Right cardiac atrium (tissue), 5 donors: Measurements from ENCODE around the gene ABCD2. TPM values are rescaled to one million over a fixed set of nuclear protein-coding genes. Genes with fewer than 3 reads are reported as not detected.
"Not testable (repeated sequence)": the region's sequence is repeated elsewhere in the genome, so short reads cannot be mapped to it uniquely, and the experiment has no call there.

Experiments
- ATAC-seq, 2 donors: fragments of 200-7000 bp; cut with Tn5 transposase; one replicate each; pipeline versions ENCODE4 v1.8.0 to v1.9.1; 2020; ENCODE audit warnings: moderate library complexity in 2 of 2, mild to moderate bottlenecking in 1 of 2
- DNase-seq, 3 donors: peaks; one replicate each; pipeline ENCODE4 v3.0.0-alpha.2; 2020
- H3K27ac ChIP-seq: one replicate; pipeline ENCODE4 v1.5.1; 2013; ENCODE audit warnings: mild to moderate bottlenecking, low read length, control low read depth, moderate library complexity
- H3K27me3 ChIP-seq: one replicate; pipeline ENCODE4 v1.6.1; 2013; ENCODE audit not compliant: control insufficient read depth, insufficient read depth
- H3K4me1 ChIP-seq: one replicate; pipeline ENCODE4 v1.6.1; 2013; ENCODE audit warnings: low read length; ENCODE audit not compliant: control insufficient read depth, insufficient read depth
- H3K4me3 ChIP-seq: one replicate; pipeline ENCODE4 v1.5.1; 2013; ENCODE audit warnings: low read length, control low read depth
- H3K9me3 ChIP-seq: one replicate; pipeline ENCODE4 v1.6.1; 2013; ENCODE audit warnings: low read length; ENCODE audit not compliant: control insufficient read depth
- WGBS: extraction: QIAGEN DNeasy Blood & Tissue Kit; methylation state at CpG from one replicate; pipeline ENCODE4 v1.1.7; 2013; 5-methylcytosine and 5-hydroxymethylcytosine counted together
- intact Hi-C, 4 donors: fragments of 100-400 bp; cut with DNase I; formaldehyde crosslinking; loops; one replicate each; pipeline versions ENCODE4 v1.11.0 to v1.14.0; 2022 to 2023
- polyA plus RNA-seq: library from polyadenylated mRNA; stranded (reverse); fragments of 200-250 nt; gene quantifications from one replicate; pipeline ENCODE4 v1.2.3, GENCODE V29; 2013
- total RNA-seq, 4 donors: library from RNA; stranded (reverse); fragmentation: NEBNext Ultra II Directional; extraction: Animal tissue kit (Norgen Biotek cat#: 25700); gene quantifications; one replicate each; pipeline ENCODE4 v1.2.1, GENCODE V29; 2021
- donor health status: healthy with polysubstance abuse.
- donor health status: DM: no; HTN: yes; CAD: no.
- donor health status: DM: no; HTN: no; CAD: no.
- donor health status: DM: no; HTN: yes; CAD: no; lungs with severe emphysema.
- donor health status: DM: yes; HTN: yes; CAD: no.

The ABCD2 gene
- total and polyA plus RNA-seq, 5 donors = 4.3 to 16.2 (median 13.9) TPM

DNA sequence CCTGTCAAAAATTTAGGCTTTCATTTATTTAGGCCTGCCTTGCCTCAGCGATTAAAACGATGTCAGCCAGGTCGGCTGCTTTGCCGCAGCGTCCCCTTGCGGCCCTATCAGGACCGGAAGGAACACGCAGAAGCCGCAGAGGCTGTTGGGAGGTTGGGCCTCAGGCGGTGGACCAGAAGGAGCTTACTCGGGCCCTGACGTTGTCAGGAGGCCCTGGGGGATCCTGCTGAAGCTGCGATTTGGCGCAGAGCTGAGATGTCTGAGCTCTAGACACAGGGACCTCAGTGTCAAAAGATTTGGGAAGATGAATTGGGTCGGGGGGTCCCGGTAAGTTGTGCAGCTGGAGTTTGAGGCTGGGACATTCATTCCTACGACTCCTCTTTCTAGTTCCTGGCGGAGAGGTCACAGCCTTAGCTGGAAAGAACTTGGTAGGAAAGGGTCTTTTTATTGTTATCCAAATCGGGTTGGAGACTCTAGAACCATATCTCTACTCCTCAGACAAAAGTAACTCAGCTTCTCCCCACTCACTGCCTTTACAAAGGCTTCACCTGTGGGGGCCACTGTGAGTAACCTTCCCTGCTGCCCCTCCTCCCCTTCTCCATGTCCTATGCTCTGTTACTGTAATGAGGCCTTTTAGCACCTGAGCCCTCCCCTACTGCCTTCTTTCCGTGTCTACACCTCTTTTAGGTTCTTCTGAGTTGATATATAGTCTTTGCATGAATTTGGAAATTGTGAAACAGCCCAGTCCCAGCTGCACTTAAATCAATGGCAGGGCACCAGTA is 6.6 kb upstream of the ABCD2 start:
- DNase-seq (peak in 1 of 3 donors; percentile 36), ATAC-seq (no peak)
- H3K27me3 ChIP-seq = no peaks in the 10 kb centered on the region
- H3K27ac ChIP-seq = no peak overlapping the region
- H3K4me1 ChIP-seq = no peaks in the 10 kb centered on the region
- 84% methylated on average over 20 of the region's 20 CpGs for WGBS
- H3K4me3 ChIP-seq = no peak overlapping the region
- intact Hi-C loops = no loop called here
- no peaks in the 10 kb centered on the region for H3K9me3 ChIP-seq

DNA sequence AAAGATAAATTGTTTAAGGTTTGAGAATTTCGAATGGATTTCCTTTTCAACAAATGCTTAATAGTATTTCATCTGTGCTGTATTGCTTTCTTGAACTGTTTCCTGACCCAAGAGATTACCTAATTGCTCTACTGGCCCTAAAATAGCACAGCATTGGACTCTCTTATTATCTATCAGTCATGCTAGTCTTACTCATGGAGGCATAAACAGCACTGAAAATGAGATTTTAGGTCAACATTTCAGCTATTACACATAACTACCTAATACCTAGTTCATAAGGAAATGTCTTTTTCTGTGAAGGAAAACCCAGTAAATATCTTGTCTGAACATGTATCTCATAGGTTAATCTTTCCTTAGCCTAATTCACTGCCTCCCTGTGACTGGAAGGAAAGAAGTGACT is 4.3 kb upstream of the ABCD2 start:
- Histone ChIP-seq H3K9me3 (no peaks in the 10 kb centered on the region), H3K27me3 (no peaks in the 10 kb centered on the region), H3K4me1 (no peaks in the 10 kb centered on the region), H3K27ac (no peak overlapping the region), H3K4me3 (no peak overlapping the region)
- WGBS = 58% methylated on average over 1 of the region's 1 CpG
- ATAC-seq = no peak
- intact Hi-C loops = no loop called here
- no peak for DNase-seq

DNA sequence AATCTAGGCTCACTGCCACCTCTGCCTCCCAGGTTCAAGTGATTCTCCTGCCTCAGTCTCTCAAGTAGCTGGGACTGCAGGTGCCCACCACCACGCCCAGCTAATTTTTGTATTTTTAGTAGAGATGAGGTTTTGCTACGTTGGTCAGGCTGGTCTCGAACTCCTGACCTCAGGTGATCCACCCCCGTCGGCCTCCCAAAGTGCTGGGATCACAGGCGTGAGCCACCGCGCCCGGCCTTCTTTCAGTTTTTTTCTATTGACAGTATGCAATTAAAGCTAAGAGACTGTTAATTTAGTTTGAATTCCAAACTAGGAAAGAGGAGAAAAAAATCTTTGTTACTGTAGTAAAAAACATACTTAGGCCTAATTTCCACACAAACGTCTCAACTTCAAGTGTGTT is 3.6 kb upstream of the ABCD2 start:
- H3K27me3 ChIP-seq, H3K4me1 ChIP-seq, H3K9me3 ChIP-seq, DNase-seq, intact Hi-C loops, H3K27ac ChIP-seq, ATAC-seq, H3K4me3 ChIP-seq: not testable (repeated sequence)
- 97% methylated on average over 10 of the region's 10 CpGs for WGBS

DNA sequence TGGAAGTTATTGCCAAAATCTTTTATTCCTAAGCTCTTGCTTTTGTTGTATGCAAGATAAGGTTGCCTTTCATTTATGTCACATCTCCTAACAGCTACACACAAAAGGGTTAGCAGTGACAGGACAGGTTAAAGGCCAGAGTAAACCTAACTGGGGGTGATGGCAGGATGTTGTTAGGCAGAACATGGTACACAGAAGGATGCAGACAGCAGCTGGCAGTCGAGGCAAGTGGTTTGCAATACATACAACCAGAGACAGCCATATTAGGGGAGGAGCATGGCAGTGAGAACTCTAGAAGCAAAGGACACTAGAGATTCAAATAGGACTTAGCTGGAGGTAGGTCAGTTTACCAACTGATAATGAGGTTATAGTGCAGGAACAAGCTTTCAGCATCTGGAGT is 2.7 kb upstream of the ABCD2 start:
- Histone ChIP-seq H3K27ac (no peak overlapping the region), H3K4me1 (no peaks in the 10 kb centered on the region), H3K27me3 (no peaks in the 10 kb centered on the region), H3K4me3 (no peak overlapping the region), H3K9me3 (no peaks in the 10 kb centered on the region)
- intact Hi-C loops = no loop called here
- no peak for ATAC-seq
- 45% methylated on average over 1 of the region's 1 CpG for WGBS
- no peak for DNase-seq

DNA sequence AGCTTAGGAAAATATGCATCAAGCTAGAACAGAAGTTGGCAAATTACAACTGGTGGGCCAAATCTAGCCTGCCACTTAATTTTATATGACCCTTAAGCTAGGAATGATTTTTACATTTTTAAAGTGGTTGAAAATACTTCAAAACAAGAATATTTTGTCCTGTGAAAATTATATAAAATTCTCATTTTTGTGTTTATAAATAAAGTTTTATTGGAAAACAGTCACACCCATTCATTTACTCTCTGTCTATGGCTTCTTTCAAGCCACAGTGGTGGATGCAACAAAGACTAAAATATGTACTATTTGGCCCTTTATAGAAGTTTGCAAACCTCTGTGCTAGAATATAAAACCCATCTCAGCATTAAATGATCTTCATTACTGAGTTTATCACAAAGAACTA is 2.1 kb upstream of the ABCD2 start:
- intact Hi-C loops = no loop called here
- H3K4me1 ChIP-seq = no peaks in the 10 kb centered on the region
- H3K27ac ChIP-seq = no peak overlapping the region
- H3K9me3 ChIP-seq = no peaks in the 10 kb centered on the region
- no peaks in the 10 kb centered on the region for H3K27me3 ChIP-seq
- ATAC-seq = no peak
- H3K4me3 ChIP-seq = no peak overlapping the region
- no peak for DNase-seq

DNA sequence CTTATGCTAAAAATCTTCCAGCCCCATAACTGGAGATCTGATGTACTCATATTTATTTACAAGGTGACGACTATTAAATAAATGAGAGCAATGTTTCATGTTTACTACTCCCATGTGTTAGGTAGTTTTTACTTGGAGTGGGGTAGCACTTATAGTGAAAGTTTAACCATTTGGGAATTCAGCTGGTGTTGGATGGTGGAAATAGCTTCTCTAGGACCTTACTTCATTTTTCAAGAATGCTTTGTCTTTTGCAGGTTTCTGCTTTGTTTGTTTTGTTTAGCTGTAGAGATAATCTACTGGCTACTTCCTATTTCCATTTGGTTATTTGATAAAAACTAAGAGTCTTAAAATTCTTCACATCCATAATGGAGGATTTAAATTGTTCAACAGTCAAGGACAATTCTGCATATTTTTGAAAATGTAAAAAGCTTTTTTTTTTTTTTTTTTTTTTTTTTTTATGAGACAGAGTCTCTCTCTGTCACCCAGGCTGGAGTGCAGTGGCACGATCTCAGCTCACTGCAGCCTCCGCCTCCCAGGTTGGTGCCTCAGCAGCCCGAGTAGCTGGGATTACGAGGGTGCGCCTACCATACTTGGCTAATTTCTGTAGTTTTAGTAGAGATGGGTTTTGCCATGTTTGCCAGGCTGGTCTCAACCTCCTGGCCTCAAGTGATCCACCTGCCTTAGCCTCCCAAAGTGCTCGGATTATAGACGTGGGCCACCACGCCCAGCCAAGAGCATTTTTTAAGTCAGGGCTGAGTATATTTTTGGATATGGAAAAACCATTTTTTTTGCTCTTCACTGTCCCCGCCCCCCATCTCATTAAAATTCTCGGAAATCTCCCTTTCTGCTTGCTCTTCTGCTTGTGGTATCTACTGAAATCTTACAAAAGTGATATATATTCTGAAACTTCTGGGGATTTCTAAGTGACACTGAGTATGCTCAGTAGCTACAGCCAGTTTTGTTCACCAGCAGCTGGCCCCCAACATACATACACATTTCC is 1.4 kb upstream of the ABCD2 start:
- Histone ChIP-seq H3K27ac (no peak overlapping the region), H3K9me3 (no peaks in the 10 kb centered on the region), H3K4me1 (no peaks in the 10 kb centered on the region), H3K27me3 (no peaks in the 10 kb centered on the region), H3K4me3 (peak overlapping the region; percentile 91)
- ATAC-seq (no peak), DNase-seq (peak in 1 of 3 donors; percentile 35)
- 68% methylated on average over 11 of the region's 11 CpGs for WGBS
- intact Hi-C loops = no loop called here

DNA sequence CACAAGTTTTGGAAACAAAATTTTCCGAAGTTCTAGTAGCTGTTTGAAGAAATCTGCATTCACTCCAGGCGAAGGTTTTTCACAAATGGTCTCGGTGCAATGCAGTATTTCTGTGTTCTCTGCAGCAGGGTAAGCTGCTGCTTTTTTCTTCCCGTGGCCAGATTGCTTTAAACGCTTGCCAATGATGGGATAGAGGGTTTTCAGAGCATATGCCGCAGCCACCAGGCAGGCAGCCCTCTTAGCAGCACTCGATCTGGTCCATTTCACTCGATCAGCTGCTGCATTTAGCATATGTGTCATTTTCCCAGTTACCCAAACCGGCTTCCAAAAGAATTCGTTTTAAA is 315 bp downstream of the ABCD2 start:
- intact Hi-C loops = no loop called here
- DNase-seq = peak in 1 of 3 donors; percentile 38

DNA sequence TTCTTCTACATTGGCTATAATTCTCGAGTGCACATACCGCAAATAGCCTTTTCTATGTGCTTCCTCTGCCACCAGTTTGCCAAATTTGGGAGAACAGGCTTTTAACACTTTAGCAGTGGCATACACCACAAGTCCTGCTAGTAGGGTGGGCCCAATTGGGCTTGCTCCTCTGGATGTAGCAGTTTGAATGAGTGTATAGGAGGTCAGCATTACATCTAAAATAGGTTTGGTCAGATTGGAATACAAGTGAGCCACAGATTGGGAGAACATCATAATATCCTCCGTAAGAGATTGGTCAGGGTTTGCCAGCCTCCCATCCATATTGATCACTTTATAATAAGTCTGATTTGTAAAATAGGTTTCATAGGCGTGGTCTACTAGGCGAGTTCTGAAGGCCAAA is 902 bp downstream of the ABCD2 start:
- DNase-seq = no peak
- H3K9me3 ChIP-seq = no peaks in the 10 kb centered on the region
- no peaks in the 10 kb centered on the region for H3K27me3 ChIP-seq
- ATAC-seq = no peak
- intact Hi-C loops = no loop called here
- peak overlapping the region; percentile 91 for H3K4me3 ChIP-seq
- H3K4me1 ChIP-seq = no peaks in the 10 kb centered on the region
- WGBS = 63% methylated on average over 5 of the region's 5 CpGs
- H3K27ac ChIP-seq = peak overlapping the region; percentile 92

More for the DNA sequence above, 315 bp downstream of the ABCD2 start:
- ATAC-seq = peak; percentile 51
- H3K9me3 ChIP-seq = no peaks in the 10 kb centered on the region
- WGBS = 14% methylated on average over 10 of the region's 10 CpGs
- H3K27me3 ChIP-seq = no peaks in the 10 kb centered on the region
- H3K4me3 ChIP-seq = peak overlapping the region; percentile 91
- H3K27ac ChIP-seq = peak overlapping the region; percentile 92
- H3K4me1 ChIP-seq = no peaks in the 10 kb centered on the region

DNA sequence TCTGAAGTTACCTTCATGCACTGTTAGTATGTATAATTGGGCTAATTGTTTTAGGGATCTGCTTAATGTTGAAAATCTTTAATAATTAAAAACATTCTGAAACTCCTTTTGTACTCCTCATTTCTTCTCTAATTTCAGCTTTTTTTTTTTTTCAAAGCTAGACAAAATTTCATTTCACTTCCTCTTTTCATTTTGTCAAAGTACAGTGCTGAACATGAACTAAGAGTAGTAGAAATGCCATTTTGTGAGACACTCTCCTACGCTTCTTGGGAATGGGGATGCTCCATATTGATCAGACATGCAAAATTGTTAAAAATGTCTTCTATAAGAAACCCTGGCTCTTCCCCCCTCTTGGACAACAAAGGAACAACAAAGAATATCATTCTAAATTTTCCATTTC is 1.7 kb downstream of the ABCD2 start:
- no peaks in the 10 kb centered on the region for H3K27me3 ChIP-seq
- H3K27ac ChIP-seq = no peak overlapping the region
- DNase-seq = no peak
- no peaks in the 10 kb centered on the region for H3K9me3 ChIP-seq
- 68% methylated on average over 1 of the region's 1 CpG for WGBS
- no peak for ATAC-seq
- peak overlapping the region; percentile 91 for H3K4me3 ChIP-seq
- no peaks in the 10 kb centered on the region for H3K4me1 ChIP-seq
- intact Hi-C loops = no loop called here

DNA sequence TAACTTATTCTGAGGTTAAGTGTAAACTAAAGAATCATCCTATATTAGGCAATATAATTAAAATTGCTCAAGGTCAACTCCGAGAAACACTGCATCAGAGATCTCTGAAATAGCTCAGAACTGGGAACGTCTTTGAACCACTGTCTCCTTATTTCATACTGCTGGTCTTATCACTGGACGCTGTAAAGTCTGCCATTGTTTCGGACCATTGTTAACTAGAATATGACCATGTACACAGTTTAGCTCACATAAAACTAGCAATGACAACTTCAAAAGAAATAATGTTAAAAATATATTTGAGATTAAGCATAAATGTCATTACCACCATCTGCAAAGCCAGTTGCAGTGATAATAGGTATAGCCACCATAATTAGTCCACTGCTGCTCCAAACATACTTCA is 2.9 kb downstream of the ABCD2 start:
- no peaks in the 10 kb centered on the region for H3K27me3 ChIP-seq
- H3K27ac ChIP-seq = no peak overlapping the region
- peak overlapping the region; percentile 33 for H3K4me3 ChIP-seq
- DNase-seq = no peak
- intact Hi-C loops = no loop called here
- ATAC-seq = no peak
- H3K9me3 ChIP-seq = no peaks in the 10 kb centered on the region
- H3K4me1 ChIP-seq = no peaks in the 10 kb centered on the region
- 66% methylated on average over 4 of the region's 4 CpGs for WGBS

DNA sequence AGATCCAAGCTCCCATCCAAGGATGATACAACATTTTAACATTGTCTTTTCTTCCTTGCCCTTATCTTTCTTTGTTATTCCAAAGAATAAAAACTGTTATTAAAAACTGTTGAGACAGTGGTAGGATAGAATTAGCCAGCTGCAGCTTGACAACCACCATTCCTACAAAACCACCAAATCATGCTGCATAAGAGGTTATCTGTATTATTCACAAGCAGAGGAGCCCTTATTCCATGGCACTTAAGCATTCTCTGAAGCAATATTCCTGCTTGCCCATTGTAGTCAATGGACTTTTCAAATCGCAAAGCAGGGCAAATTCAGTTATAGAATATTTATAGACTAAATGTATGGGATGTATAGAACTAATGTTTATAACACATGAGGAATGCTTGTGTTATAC is 3.4 kb downstream of the ABCD2 start:
- no peak overlapping the region for H3K27ac ChIP-seq
- WGBS = 86% methylated on average over 1 of the region's 1 CpG
- intact Hi-C loops = no loop called here

More for the DNA sequence above, 3.4 kb downstream of the ABCD2 start:
- ATAC-seq (no peak), DNase-seq (no peak)
- Histone ChIP-seq H3K27me3 (no peaks in the 10 kb centered on the region), H3K4me1 (no peaks in the 10 kb centered on the region), H3K9me3 (no peaks in the 10 kb centered on the region), H3K4me3 (peak overlapping the region; percentile 33)
